Upper lobe of right lung (tissue), 1 donor: Measurements from ENCODE around the gene AURKAIP1. TPM values are rescaled to one million over a fixed set of nuclear protein-coding genes. Genes with fewer than 3 reads are reported as not detected.
"Not testable (repeated sequence)": the region's sequence is repeated elsewhere in the genome, so short reads cannot be mapped to it uniquely, and the experiment has no call there.

Experiments
- ATAC-seq: fragments of 200-7000 bp; cut with Tn5 transposase; one replicate; pipeline ENCODE4 v1.9.1; 2020; ENCODE audit warnings: mild to moderate bottlenecking, moderate library complexity
- DNase-seq: peaks from one replicate; pipeline ENCODE4 v3.0.0-alpha.2; 2020
- H3K27ac ChIP-seq: fragments of 200-600 bp; one replicate; pipeline ENCODE4 v1.8.0; 2022
- H3K27me3 ChIP-seq: fragments of 200-600 bp; one replicate; pipeline ENCODE4 v1.8.0; 2022; ENCODE audit warnings: mild to moderate bottlenecking
- H3K36me3 ChIP-seq: fragments of 200-600 bp; one replicate; pipeline ENCODE4 v1.8.0; 2022
- H3K4me1 ChIP-seq: fragments of 200-600 bp; one replicate; pipeline ENCODE4 v1.8.0; 2022
- H3K4me3 ChIP-seq: fragments of 200-600 bp; one replicate; pipeline ENCODE4 v1.8.0; 2022; ENCODE audit warnings: mild to moderate bottlenecking
- H3K9me3 ChIP-seq: fragments of 200-600 bp; one replicate; pipeline ENCODE4 v1.8.0; 2022
- CTCF ChIP-seq: fragments of 200-600 bp; IDR thresholded peaks from one replicate; pipeline ENCODE4 v1.8.0; 2022; ENCODE audit warnings: antibody characterized with exemption
- intact Hi-C: fragments of 100-400 bp; cut with DNase I; formaldehyde crosslinking; loops from one replicate; pipeline ENCODE4 v1.11.0; 2022
- total RNA-seq: library from RNA; stranded (reverse); fragmentation: NEBNext Ultra II Directional; extraction: Animal tissue kit (Norgen Biotek cat#: 25700); gene quantifications from one replicate; pipeline ENCODE4 v1.2.1, GENCODE V29; 2021
- donor health status: DM: no; HTN: yes; CAD: no; lungs with severe emphysema.

AURKAIP1 gene
- total RNA-seq, 1 donor from 2014 or later, result 92.1 TPM

GRCh38 chr1:1407636-1408318 is 32.8 kb upstream of the AURKAIP1 start:
- H3K27ac ChIP-seq, result peak overlapping the region; percentile 90
- no peak for DNase-seq
- intact Hi-C loops, result no loop called here
- no peaks in the 10 kb centered on the region for H3K9me3 ChIP-seq
- ATAC-seq, result peak; percentile 4
- peaks cover 29% of the 10 kb centered on the region for H3K36me3 ChIP-seq
- TF ChIP-seq CTCF, result no peak
- H3K27me3 ChIP-seq, result no peaks in the 10 kb centered on the region
- peak overlapping the region; percentile 99 for H3K4me3 ChIP-seq
- H3K4me1 ChIP-seq, result peaks cover 21% of the 10 kb centered on the region

- Histone ChIP-seq H3K27ac (peak within 1 kb of the TSS; percentile 90), H3K4me3 (peak within 1 kb of the TSS; percentile 99), H3K36me3 (peaks cover 37% of the 10 kb centered on the region), H3K9me3 (no peaks in the 10 kb centered on the region), H3K4me1 (peaks cover 21% of the 10 kb centered on the region), H3K27me3 (no peaks in the 10 kb centered on the region)
- TF ChIP-seq CTCF, result no peak
- intact Hi-C loops, result no loop called here
- DNase-seq (peak; percentile 97), ATAC-seq (peak; percentile 99)
These were observed 32.0 kb upstream of the AURKAIP1 start, which contains the start of gene MRPL20 for GRCh38 chr1:1406821-1407635. Gene MRPL20, minus strand, starts transcription at chr1:1407293. Its CDS starts 76 bp downstream, at chr1:1407217.

- Histone ChIP-seq H3K4me3 (peak overlapping the region; percentile 99), H3K27ac (peak overlapping the region; percentile 90), H3K9me3 (no peaks in the 10 kb centered on the region), H3K36me3 (peaks cover 43% of the 10 kb centered on the region), H3K27me3 (no peaks in the 10 kb centered on the region), H3K4me1 (peaks cover 21% of the 10 kb centered on the region)
- no peak for ATAC-seq
- intact Hi-C loops, result no loop called here
- DNase-seq, result no peak
- no peak for TF ChIP-seq CTCF
These were observed 31.3 kb upstream of the AURKAIP1 start for GRCh38 chr1:1406101-1406820.

GRCh38 chr1:1403653-1404052 is 28.6 kb upstream of the AURKAIP1 start:
- H3K27ac ChIP-seq, result no peak overlapping the region
- no peak overlapping the region for H3K4me3 ChIP-seq
- DNase-seq, result no peak
- no peak for TF ChIP-seq CTCF
- intact Hi-C loops, result no loop called here
- ATAC-seq, result no peak
- H3K36me3 ChIP-seq, result peaks cover 51% of the 10 kb centered on the region
- H3K27me3 ChIP-seq, result no peaks in the 10 kb centered on the region
- H3K4me1 ChIP-seq, result peaks cover 29% of the 10 kb centered on the region
- H3K9me3 ChIP-seq, result no peaks in the 10 kb centered on the region

GRCh38 chr1:1402901-1403392 is 27.9 kb upstream of the AURKAIP1 start:
- intact Hi-C loops, result not testable (repeated sequence)

More at GRCh38 chr1:1402901-1403392, 27.9 kb upstream of the AURKAIP1 start:
- H3K36me3 ChIP-seq, result peaks cover 53% of the 10 kb centered on the region
- H3K4me1 ChIP-seq, result peaks cover 25% of the 10 kb centered on the region
- not testable (repeated sequence) for H3K27ac ChIP-seq, H3K27me3 ChIP-seq, ATAC-seq, H3K9me3 ChIP-seq, DNase-seq, H3K4me3 ChIP-seq
